H1 (cell line): Measurements from ENCODE around the gene GRIP1. TPM values are rescaled to one million over a fixed set of nuclear protein-coding genes. Genes with fewer than 3 reads are reported as not detected.

Source experiments
- CTCF ChIA-PET: fragments of 300-600 bp; sonication (Branson Sonifier 250); formaldehyde crosslinking; loops from one replicate; lab custom pipeline; 2021; ENCODE audit not compliant: partially characterized antibody; lab: Charles Lee
- POLR2A ChIA-PET: fragments of 300-600 bp; sonication (Branson Sonifier 250); formaldehyde crosslinking; loops from one replicate; lab custom pipeline; 2021; ENCODE audit warnings: inconsistent platforms; ENCODE audit not compliant: partially characterized antibody; lab: Charles Lee
- DNase-seq, 2 experiments: peaks; one replicate each; pipeline versions ENCODE4 v3.0.0 to v3.0.0-alpha.2; 2010 to 2022; ENCODE audit warnings: low spot score in 2 of 2, low read depth in 1 of 2, mixed read lengths in 1 of 2
- FAIRE-seq: peaks from 2 replicates; lab custom pipeline; 2011; peaks lifted over from hg19 to GRCh38; lab: Jason Lieb, UNC
- H2AFZ ChIP-seq: 2 replicates; pipeline ENCODE4 v1.8.1; 2012; ENCODE audit warnings: low read length, inconsistent platforms
- H2AK5ac ChIP-seq: 2 replicates; pipeline ENCODE4 v1.6.1; 2013; ENCODE audit warnings: low read depth, low read length
- H2BK120ac ChIP-seq: replicated peaks from 2 replicates; pipeline ENCODE3; 2013; ENCODE audit warnings: low read depth, low read length, inconsistent platforms
- H2BK12ac ChIP-seq: 2 replicates; pipeline ENCODE4 v1.6.1; 2013; ENCODE audit warnings: low read depth, low read length
- H2BK15ac ChIP-seq: 2 replicates; pipeline ENCODE4 v1.6.1; 2013; ENCODE audit warnings: low read length
- H2BK20ac ChIP-seq: 2 replicates; pipeline ENCODE4 v1.6.1; 2013; ENCODE audit warnings: low read length
- H2BK5ac ChIP-seq: 2 replicates; pipeline ENCODE4 v1.6.1; 2013; ENCODE audit warnings: low read depth, low read length
- H3K14ac ChIP-seq: 2 replicates; pipeline ENCODE4 v1.6.1; 2013; ENCODE audit warnings: inconsistent platforms; ENCODE audit not compliant: insufficient read length
- H3K18ac ChIP-seq: 2 replicates; pipeline ENCODE4 v1.6.1; 2013; ENCODE audit warnings: low read length; ENCODE audit errors: extremely low read depth
- H3K23ac ChIP-seq: 2 replicates; pipeline ENCODE4 v1.6.1; 2013; ENCODE audit warnings: inconsistent platforms; ENCODE audit not compliant: insufficient read length
- H3K23me2 ChIP-seq: 2 replicates; pipeline ENCODE4 v1.6.1; 2013; ENCODE audit warnings: low read depth, low read length
- H3K27ac ChIP-seq: 2 replicates; pipeline ENCODE4 v1.6.1; 2011; ENCODE audit warnings: low read depth, low read length, inconsistent platforms
- H3K27me3 ChIP-seq, 4 experiments: replicated peaks in 1 of 4; 1 replicate in 1 of 4; 2 replicates in 3 of 4; pipeline versions ENCODE4 v1.6.1 to v1.8.1; 2011 to 2013; ENCODE audit warnings: low read length in 3 of 4, mild to moderate bottlenecking in 3 of 4, inconsistent platforms in 2 of 4, mixed read lengths in 2 of 4, moderate library complexity in 1 of 4; ENCODE audit not compliant: control insufficient read depth in 3 of 4, insufficient read depth in 3 of 4; ENCODE audit errors: extremely low read depth in 1 of 4
- H3K36me3 ChIP-seq, 4 experiments: 2 replicates each; pipeline versions ENCODE4 v1.6.1 to v1.8.1; 2011 to 2013; ENCODE audit warnings: mild to moderate bottlenecking in 4 of 4, low read length in 3 of 4, moderate library complexity in 2 of 4, control low read depth in 1 of 4, inconsistent platforms in 1 of 4; ENCODE audit not compliant: insufficient read depth in 4 of 4, control insufficient read depth in 2 of 4
- H3K4ac ChIP-seq: replicated peaks from 2 replicates; pipeline ENCODE3; 2013; ENCODE audit warnings: low read length, low read depth, mixed read lengths, inconsistent platforms; ENCODE audit not compliant: insufficient read length
- H3K4me1 ChIP-seq, 4 experiments: replicated peaks in 1 of 4; 1 replicate in 1 of 4; 2 replicates in 3 of 4; pipeline versions ENCODE4 v1.6.1 to v1.8.1; 2011 to 2013; ENCODE audit warnings: low read length in 3 of 4, inconsistent platforms in 2 of 4, mixed read lengths in 1 of 4; ENCODE audit not compliant: insufficient read depth in 4 of 4, control insufficient read depth in 3 of 4
- H3K4me2 ChIP-seq, 2 experiments: 2 replicates each; pipeline versions ENCODE4 v1.6.1 to v1.8.1; 2011 to 2013; ENCODE audit warnings: low read depth in 2 of 2, low read length in 2 of 2, control low read depth in 1 of 2, inconsistent platforms in 1 of 2, mild to moderate bottlenecking in 1 of 2; ENCODE audit not compliant: insufficient read depth in 1 of 2
- H3K4me3 ChIP-seq, 4 experiments: fragments of 200-600, 300-600 bp in 1 of 4; sonication (generic), shearing (Covaris generic), sonication (Bioruptor Twin) in 1 of 4; 2 replicates each; pipeline versions ENCODE4 v1.5.1 to v1.8.1; 2011 to 2016; ENCODE audit warnings: low read length in 4 of 4, low read depth in 3 of 4, control low read depth in 2 of 4, inconsistent platforms in 2 of 4, mild to moderate bottlenecking in 2 of 4, mixed read lengths in 1 of 4, moderate library complexity in 1 of 4; ENCODE audit not compliant: insufficient read depth in 2 of 4; ENCODE audit errors: extremely low read depth in 1 of 4
- H3K56ac ChIP-seq: replicated peaks from 2 replicates; pipeline ENCODE3; 2013; ENCODE audit warnings: low read depth, mild to moderate bottlenecking, mixed read lengths, low read length, inconsistent platforms; ENCODE audit not compliant: insufficient read length
- H3K79me1 ChIP-seq: 2 replicates; pipeline ENCODE4 v1.6.1; 2013; ENCODE audit warnings: low read depth, low read length, control low read depth
- H3K79me2 ChIP-seq, 2 experiments: 2 replicates each; pipeline versions ENCODE4 v1.6.1 to v1.8.1; 2012 to 2013; ENCODE audit warnings: low read length in 2 of 2, mild to moderate bottlenecking in 2 of 2, inconsistent platforms in 1 of 2; ENCODE audit not compliant: insufficient read depth in 2 of 2, control insufficient read depth in 1 of 2
- H3K9ac ChIP-seq, 4 experiments: replicated peaks in 1 of 4; 1 replicate in 1 of 4; 2 replicates in 3 of 4; pipeline versions ENCODE4 v1.6.1 to v1.8.1; 2011 to 2013; ENCODE audit warnings: low read depth in 3 of 4, low read length in 3 of 4, control low read depth in 2 of 4, mild to moderate bottlenecking in 2 of 4, moderate library complexity in 2 of 4, inconsistent platforms in 1 of 4; ENCODE audit errors: extremely low read depth in 1 of 4
- H3K9me3 ChIP-seq, 2 experiments: 2 replicates each; pipeline versions ENCODE4 v1.6.1 to v1.8.1; 2012 to 2013; ENCODE audit warnings: mild to moderate bottlenecking in 2 of 2, moderate library complexity in 2 of 2, control low read depth in 1 of 2, inconsistent platforms in 1 of 2, low read depth in 1 of 2, low read length in 1 of 2, mixed read lengths in 1 of 2; ENCODE audit not compliant: insufficient read depth in 2 of 2
- H4K20me1 ChIP-seq, 2 experiments: replicated peaks in 1 of 2; 2 replicates each; pipeline versions ENCODE3 to v1.8.1; 2011 to 2013; ENCODE audit warnings: inconsistent platforms in 2 of 2, low read length in 2 of 2, mild to moderate bottlenecking in 1 of 2; ENCODE audit not compliant: insufficient read depth in 2 of 2, control insufficient read depth in 1 of 2
- H4K5ac ChIP-seq: 2 replicates; pipeline ENCODE4 v1.6.1; 2013; ENCODE audit warnings: low read length, low read depth, mixed read lengths, inconsistent platforms; ENCODE audit not compliant: insufficient read length
- H4K8ac ChIP-seq: 2 replicates; pipeline ENCODE4 v1.8.0; 2013; ENCODE audit warnings: mild to moderate bottlenecking, moderate library complexity, low read length, inconsistent platforms; ENCODE audit not compliant: insufficient read depth; ENCODE audit errors: extremely low read depth
- H4K91ac ChIP-seq: replicated peaks from 2 replicates; pipeline ENCODE3; 2013; ENCODE audit warnings: low read length, mixed read lengths, inconsistent platforms; ENCODE audit not compliant: insufficient read length
- BCL11A ChIP-seq, 2 experiments: IDR thresholded peaks; one replicate each; pipeline ENCODE4 v1.6.1; 2011; ENCODE audit warnings: low read depth in 2 of 2, low read length in 2 of 2, mild to moderate bottlenecking in 2 of 2
- RAD21 ChIP-seq, 2 experiments: IDR thresholded peaks in 1 of 2; conservative IDR thresholded peaks in 1 of 2; 2 replicates each; pipeline ENCODE4 v1.6.1; 2011; ENCODE audit warnings: low read depth in 2 of 2, low read length in 2 of 2, improper control_type of control experiment in 1 of 2, inconsistent platforms in 1 of 2, mild to moderate bottlenecking in 1 of 2, moderate library complexity in 1 of 2
- WGBS, 2 experiments: shearing (Covaris generic) in 1 of 2; methylation state at CpG; one replicate each; pipeline versions ENCODE4 v1.1.6 to v1.1.7; 2013 to 2015; ENCODE audit warnings: low lambda C conversion rate in 2 of 2, mixed read lengths in 2 of 2, inconsistent platforms in 1 of 2, low coverage in 1 of 2, missing lambda C conversion rate in 1 of 2; ENCODE audit not compliant: insufficient replicate concordance in 2 of 2, insufficient coverage in 1 of 2, insufficient read length in 1 of 2; ENCODE audit errors: extremely low coverage in 1 of 2, missing lambda C conversion rate in 1 of 2; 5-methylcytosine and 5-hydroxymethylcytosine counted together
- polyA plus RNA-seq, 7 experiments: library from polyadenylated mRNA; depleted of rRNA in 3 of 7; stranded (reverse) in 5 of 7; unstranded in 2 of 7; fragments of >200 nt in 5 of 7; fragments of 200-250 nt in 2 of 7; gene quantifications; 1 replicate in 5 of 7; 2 replicates in 1 of 7; 4 replicates in 1 of 7; pipeline versions ENCODE4 v1.2.1 to v1.2.3, GENCODE V29; 2011 to 2013; ENCODE audit warnings: missing spikeins in 2 of 7, mixed read lengths in 2 of 7
- total RNA-seq: library from RNA; stranded (reverse); fragmentation: NEBNext Ultra II Directional; extraction: Animal tissue kit (Norgen Biotek cat#: 25700); gene quantifications from 2 replicates; pipeline ENCODE4 v1.2.1, GENCODE V29; 2021

The GRIP1 gene
- total and polyA plus RNA-seq, 2 of the 8 experiments (the other 6 are each of a cell fraction or from before 2014, with no cell fraction given), result 4.5 to 27.3 TPM

- Histone ChIP-seq H3K36me3 (no peaks in the 10 kb centered on the region), H3K27ac (no peak overlapping the region), H4K20me1 (no peaks in the 10 kb centered on the region), H2BK15ac (no peak overlapping the region), H3K4me3 (no peak overlapping the region), H3K23ac (no peak overlapping the region), H3K4me2 (no peak overlapping the region), H2AFZ (no peak overlapping the region), H2AK5ac (no peak overlapping the region), H3K79me1 (no peaks in the 10 kb centered on the region), H3K27me3 (no peaks in the 10 kb centered on the region), H2BK12ac (no peak overlapping the region), H2BK5ac (no peak overlapping the region), H3K79me2 (no peaks in the 10 kb centered on the region), H2BK120ac (no peak overlapping the region), H3K18ac (no peak overlapping the region), H3K4ac (no peak overlapping the region), H3K56ac (no peak overlapping the region), H2BK20ac (no peak overlapping the region), H3K9me3 (peaks cover 0 to 2% of the 10 kb centered on the region in 2 experiments; a peak in 1 of 4 replicates), H3K9ac (no peak overlapping the region), H3K23me2 (no peaks in the 10 kb centered on the region), H3K4me1 (peaks cover 0 to 12% (median 8%) of the 10 kb centered on the region in 4 experiments; a peak in 4 of 7 replicates), H4K91ac (no peak overlapping the region), H4K8ac (no peak overlapping the region), H3K14ac (no peak overlapping the region), H4K5ac (no peak overlapping the region)
- WGBS, 2 experiments, result 76% methylated on average over 2 of the region's 2 CpGs; no CpG with 5 or more reads in 1 of the 2 experiments
- TF ChIP-seq BCL11A (IDR thresholded peaks at IDR 0.05; ENCODE audit: low read depth in 2 of 2, low read length in 2 of 2) (no peak), RAD21 (IDR thresholded peaks at IDR 0.05 in 1 of 2, conservative IDR thresholded peaks at IDR 0.05 in 1 of 2; ENCODE audit: low read depth in 2 of 2, low read length in 2 of 2) (peak; percentile 25 to 34)
- ChIA-PET CTCF (interaction anchor here (1.1 to 1.5 kb wide), 2 partner anchors 15 to 256 kb away, joined by 5 read pairs; partner anchors contain the start of gene GRIP1), POLR2A (no interaction called here)
- DNase-seq, result no peak
- FAIRE-seq, result no peak
Observed at GRCh38 chr12:66423266-66423665, 255.6 kb downstream of the GRIP1 start.
